SU-DHL-6 (cell line): Measurements from ENCODE around the gene ARHGEF4.

ENCODE experiments used
- CTCF ChIP-seq: fragments of 200-600 bp; sonication (generic); IDR thresholded peaks from one replicate; pipeline ENCODE4 v1.5.1; 2017; ENCODE audit warnings: antibody characterized with exemption, mild to moderate bottlenecking, low read length, moderate library complexity; ENCODE audit not compliant: insufficient read depth, poor library complexity, severe bottlenecking
- EZH2phosphoT487 ChIP-seq: fragments of 200-600 bp; sonication (generic), shearing (Covaris generic); conservative IDR thresholded peaks from 2 replicates; pipeline ENCODE4 v1.6.1; 2018; ENCODE audit warnings: mild to moderate bottlenecking, antibody characterized with exemption, low read length, moderate library complexity, mixed read lengths

- TF ChIP-seq CTCF: no peak
- TF ChIP-seq EZH2phosphoT487: no peak
These were observed 220.2 kb downstream of the ARHGEF4 start for GRCh38 chr2:131056932-131057287.
